Measurements from ENCODE around the gene ACER3.
"Not testable (repeated sequence)": the region's sequence is repeated elsewhere in the genome, so short reads cannot be mapped to it uniquely, and the experiment has no call there.

ACER3 gene

GRCh38 chr11:76844511-76844910 lies 16.2 kb upstream of the ACER3 start:
- peaks cover 11% of the 10 kb centered on the region for H3K27me3 Mint-ChIP-seq
- intact Hi-C loops (cut with micrococcal nuclease), result no loop called here

GRCh38 chr11:76845069-76845468 lies 15.6 kb upstream of the ACER3 start:
- Mint-ChIP-seq H3K27me3 (peaks cover 11% of the 10 kb centered on the region), H3K9me3 (no peaks in the 10 kb centered on the region), H3K27ac (no peak overlapping the region), H3K4me3 (no peak overlapping the region), H3K4me1 (ENCODE audit: low read depth) (peaks cover 31% of the 10 kb centered on the region), H3K36me3 (ENCODE audit: low read depth) (no peaks in the 10 kb centered on the region)
- intact Hi-C loops (cut with micrococcal nuclease), result no loop called here

More at GRCh38 chr11:76844511-76844910, 16.2 kb upstream of the ACER3 start:
- Mint-ChIP-seq H3K36me3 (ENCODE audit: low read depth) (no peaks in the 10 kb centered on the region), H3K9me3 (no peaks in the 10 kb centered on the region), H3K27ac (no peak overlapping the region), H3K4me3 (no peak overlapping the region), H3K4me1 (ENCODE audit: low read depth) (peaks cover 33% of the 10 kb centered on the region)

- Mint-ChIP-seq H3K27ac (no peak overlapping the region), H3K4me3 (no peak overlapping the region), H3K27me3 (peaks cover 9% of the 10 kb centered on the region), H3K9me3 (no peaks in the 10 kb centered on the region), H3K36me3 (ENCODE audit: low read depth) (no peaks in the 10 kb centered on the region), H3K4me1 (ENCODE audit: low read depth) (peaks cover 26% of the 10 kb centered on the region)
- intact Hi-C loops (cut with micrococcal nuclease), result no loop called here
Observed at GRCh38 chr11:76846441-76846840, 14.3 kb upstream of the ACER3 start.

- no peaks in the 10 kb centered on the region for H3K9me3 Mint-ChIP-seq
- peaks cover 23% of the 10 kb centered on the region for H3K4me1 Mint-ChIP-seq (ENCODE audit: low read depth)
- peaks cover 6% of the 10 kb centered on the region for H3K27me3 Mint-ChIP-seq
- H3K27ac Mint-ChIP-seq, result peak overlapping the region; percentile 35
- no peak overlapping the region for H3K4me3 Mint-ChIP-seq
- no peaks in the 10 kb centered on the region for H3K36me3 Mint-ChIP-seq (ENCODE audit: low read depth)
- intact Hi-C loops (cut with micrococcal nuclease), result no loop called here
Observed at GRCh38 chr11:76849376-76849775, 11.3 kb upstream of the ACER3 start.

- no peak overlapping the region for H3K4me3 Mint-ChIP-seq
- peaks cover 6% of the 10 kb centered on the region for H3K27me3 Mint-ChIP-seq
- no peak overlapping the region for H3K27ac Mint-ChIP-seq
- peaks cover 18% of the 10 kb centered on the region for H3K4me1 Mint-ChIP-seq (ENCODE audit: low read depth)
- H3K36me3 Mint-ChIP-seq (ENCODE audit: low read depth), result no peaks in the 10 kb centered on the region
- H3K9me3 Mint-ChIP-seq, result no peaks in the 10 kb centered on the region
- intact Hi-C loops (cut with micrococcal nuclease), result no loop called here
Observed at GRCh38 chr11:76850130-76850529, 10.6 kb upstream of the ACER3 start.

GRCh38 chr11:76850815-76851214 lies 9.9 kb upstream of the ACER3 start:
- no peaks in the 10 kb centered on the region for H3K9me3 Mint-ChIP-seq
- no peaks in the 10 kb centered on the region for H3K36me3 Mint-ChIP-seq (ENCODE audit: low read depth)
- peaks cover 6% of the 10 kb centered on the region for H3K27me3 Mint-ChIP-seq
- H3K4me1 Mint-ChIP-seq (ENCODE audit: low read depth), result peaks cover 18% of the 10 kb centered on the region
- intact Hi-C loops (cut with micrococcal nuclease), result no loop called here
- H3K27ac Mint-ChIP-seq, result no peak overlapping the region
- H3K4me3 Mint-ChIP-seq, result no peak overlapping the region

- intact Hi-C loops (cut with micrococcal nuclease), result no loop called here
- Mint-ChIP-seq H3K27ac (no peak overlapping the region), H3K36me3 (ENCODE audit: low read depth) (no peaks in the 10 kb centered on the region), H3K4me3 (no peak overlapping the region), H3K4me1 (ENCODE audit: low read depth) (peaks cover 34% of the 10 kb centered on the region), H3K27me3 (no peaks in the 10 kb centered on the region), H3K9me3 (no peaks in the 10 kb centered on the region)
Observed at GRCh38 chr11:76854709-76855108, 6.0 kb upstream of the ACER3 start.

- intact Hi-C loops (cut with micrococcal nuclease); H3K4me3 Mint-ChIP-seq; H3K9me3 Mint-ChIP-seq; H3K36me3 Mint-ChIP-seq (ENCODE audit: low read depth); H3K27me3 Mint-ChIP-seq: not testable (repeated sequence)
- Mint-ChIP-seq H3K27ac (peak overlapping the region; percentile 97), H3K4me1 (ENCODE audit: low read depth) (peaks cover 38% of the 10 kb centered on the region)
Observed at GRCh38 chr11:76855670-76856069, 5.0 kb upstream of the ACER3 start.

- no peak overlapping the region for H3K4me3 Mint-ChIP-seq
- peak overlapping the region; percentile 97 for H3K27ac Mint-ChIP-seq
- H3K36me3 Mint-ChIP-seq (ENCODE audit: low read depth), result peaks cover 5% of the 10 kb centered on the region
- peaks cover 38% of the 10 kb centered on the region for H3K4me1 Mint-ChIP-seq (ENCODE audit: low read depth)
- H3K27me3 Mint-ChIP-seq, result no peaks in the 10 kb centered on the region
- H3K9me3 Mint-ChIP-seq, result no peaks in the 10 kb centered on the region
- intact Hi-C loops (cut with micrococcal nuclease), result no loop called here
Observed at GRCh38 chr11:76856106-76856505, 4.6 kb upstream of the ACER3 start.

- intact Hi-C loops (cut with micrococcal nuclease), result no loop called here
- Mint-ChIP-seq H3K36me3 (ENCODE audit: low read depth) (peaks cover 10% of the 10 kb centered on the region), H3K4me3 (no peak overlapping the region), H3K27ac (peak overlapping the region; percentile 97), H3K4me1 (ENCODE audit: low read depth) (peaks cover 42% of the 10 kb centered on the region), H3K27me3 (no peaks in the 10 kb centered on the region), H3K9me3 (no peaks in the 10 kb centered on the region)
Observed at GRCh38 chr11:76856571-76856970, 4.1 kb upstream of the ACER3 start.

GRCh38 chr11:76857781-76858410 lies 2.8 kb upstream of the ACER3 start:
- H3K27me3 Mint-ChIP-seq, result no peaks in the 10 kb centered on the region
- H3K36me3 Mint-ChIP-seq (ENCODE audit: low read depth), result peaks cover 12% of the 10 kb centered on the region
- no peaks in the 10 kb centered on the region for H3K9me3 Mint-ChIP-seq
- H3K4me3 Mint-ChIP-seq, result no peak overlapping the region
- peaks cover 54% of the 10 kb centered on the region for H3K4me1 Mint-ChIP-seq (ENCODE audit: low read depth)
- H3K27ac Mint-ChIP-seq, result peak overlapping the region; percentile 97
- intact Hi-C loops (cut with micrococcal nuclease), result no loop called here

- peaks cover 67% of the 10 kb centered on the region for H3K4me1 Mint-ChIP-seq (ENCODE audit: low read depth)
Observed at GRCh38 chr11:76859708-76860227, 950 bp upstream of the ACER3 start.

GRCh38 chr11:76861490-76861953 lies 804 bp downstream of the ACER3 start:
- peak overlapping the region; percentile 96 for H3K4me3 Mint-ChIP-seq
- peak overlapping the region; percentile 97 for H3K27ac Mint-ChIP-seq
- intact Hi-C loops (cut with micrococcal nuclease), result loop anchor here (5.0 to 10.0 kb wide), 2 partner anchors 39 to 53 kb away; no protein-coding TSS in a partner anchor
- no peaks in the 10 kb centered on the region for H3K9me3 Mint-ChIP-seq
- H3K27me3 Mint-ChIP-seq, result no peaks in the 10 kb centered on the region
- H3K4me1 Mint-ChIP-seq (ENCODE audit: low read depth), result peaks cover 72% of the 10 kb centered on the region
- H3K36me3 Mint-ChIP-seq (ENCODE audit: low read depth), result peaks cover 27% of the 10 kb centered on the region

More at GRCh38 chr11:76859708-76860227, 950 bp upstream of the ACER3 start:
- Mint-ChIP-seq H3K27me3 (no peaks in the 10 kb centered on the region), H3K9me3 (no peaks in the 10 kb centered on the region), H3K36me3 (ENCODE audit: low read depth) (peaks cover 12% of the 10 kb centered on the region), H3K4me3 (peak overlapping the region; percentile 27), H3K27ac (peak overlapping the region; percentile 97)
- intact Hi-C loops (cut with micrococcal nuclease), result loop anchor here (5.0 to 10.0 kb wide), 2 partner anchors 37 to 55 kb away; no protein-coding TSS in a partner anchor

GRCh38 chr11:76862794-76863193 lies 2.1 kb downstream of the ACER3 start:
- not testable (repeated sequence) for H3K27me3 Mint-ChIP-seq, H3K9me3 Mint-ChIP-seq
- Mint-ChIP-seq H3K4me3 (peak overlapping the region; percentile 66), H3K36me3 (ENCODE audit: low read depth) (peaks cover 27% of the 10 kb centered on the region), H3K4me1 (ENCODE audit: low read depth) (peaks cover 66% of the 10 kb centered on the region), H3K27ac (peak overlapping the region; percentile 81)
- intact Hi-C loops (cut with micrococcal nuclease), result loop anchor here (5.0 to 10.0 kb wide), 2 partner anchors 40 to 52 kb away; no protein-coding TSS in a partner anchor

Data from dendritic cell treated with granulocyte-macrophage colony-stimulating factor and Interleukin-4, amounts not matched to agents 40 ng/mL and 50 ng/mL, for 4 days (primary cell).